Measurements from ENCODE around the gene MTMR2.

Gene MTMR2

GRCh38 chr11:95805869-95806268, 118.0 kb downstream of the MTMR2 start:
- no peak overlapping the region for H3K4me2 ChIP-seq (ENCODE audit: insufficient read depth, low read length, poor library complexity, severe bottlenecking)
- peaks cover 17 to 67% of the 10 kb centered on the region in 2 donors for H3K36me3 ChIP-seq (replicated peaks in 1 of 2; ENCODE audit: control insufficient read depth in 2 of 2, insufficient read depth in 2 of 2, low read length in 2 of 2)
- H3K14ac ChIP-seq (ENCODE audit: low read length): no peak overlapping the region
- H4K8ac ChIP-seq (ENCODE audit: low read depth, low read length): no peak overlapping the region
- H2AFZ ChIP-seq (ENCODE audit: low read length): no peak overlapping the region
- no peak overlapping the region for H2BK120ac ChIP-seq (ENCODE audit: low read depth, low read length)
- no peak overlapping the region for H3K23ac ChIP-seq (ENCODE audit: low read depth, low read length, poor library complexity)
- H3K9me3 ChIP-seq (replicated peaks in 1 of 2; ENCODE audit: control insufficient read depth in 2 of 2, insufficient read depth in 1 of 2, low read depth in 1 of 2, low read length in 2 of 2): peaks cover 4 to 34% of the 10 kb centered on the region in 2 donors
- no peak overlapping the region for H3K18ac ChIP-seq (ENCODE audit: low read length)
- H2BK15ac ChIP-seq (ENCODE audit: low read length): no peak overlapping the region
- no peak overlapping the region for H2AK5ac ChIP-seq (ENCODE audit: low read depth, low read length)
- no peaks in the 10 kb centered on the region for H3K4me1 ChIP-seq (ENCODE audit: control insufficient read depth in 2 of 2, insufficient read depth in 1 of 2, low read depth in 1 of 2, low read length in 2 of 2)
- H4K91ac ChIP-seq (ENCODE audit: low read depth, low read length, poor library complexity): no peak overlapping the region
- H3K4me3 ChIP-seq (ENCODE audit: low read length in 2 of 2): no peak overlapping the region
- H3K4ac ChIP-seq (ENCODE audit: low read length): no peak overlapping the region
- no CpG with 5 or more reads among the region's 2 CpGs for WGBS, 2 donors (ENCODE audit: extremely low coverage in 2 of 2, insufficient read length in 2 of 2, insufficient replicate concordance in 1 of 2)
- no peaks in the 10 kb centered on the region for H3K27me3 ChIP-seq (ENCODE audit: control insufficient read depth in 3 of 3, insufficient read depth in 3 of 3, low read depth in 1 of 3, low read length in 3 of 3)
- no peak overlapping the region for H2BK12ac ChIP-seq (ENCODE audit: low read length)
- no peak overlapping the region for H3K9ac ChIP-seq (ENCODE audit: low read depth, low read length, poor library complexity)
- no peaks in the 10 kb centered on the region for H3K79me1 ChIP-seq (ENCODE audit: low read depth, low read length)
- no peak overlapping the region for H2BK5ac ChIP-seq (ENCODE audit: low read length)
- no peak for DNase-seq (ENCODE audit: low spot score)
- H3K27ac ChIP-seq (replicated peaks; ENCODE audit: low read length): no peak overlapping the region

GRCh38 chr11:95803973-95804372, 119.9 kb downstream of the MTMR2 start:
- no peaks in the 10 kb centered on the region for H3K4me1 ChIP-seq (ENCODE audit: control insufficient read depth in 2 of 2, insufficient read depth in 1 of 2, low read depth in 1 of 2, low read length in 2 of 2)
- no peak for DNase-seq (ENCODE audit: low spot score)
- H3K79me1 ChIP-seq (ENCODE audit: low read depth, low read length): no peaks in the 10 kb centered on the region
- H3K14ac ChIP-seq (ENCODE audit: low read length): no peak overlapping the region
- no peak overlapping the region for H4K8ac ChIP-seq (ENCODE audit: low read depth, low read length)
- no peaks in the 10 kb centered on the region for H3K27me3 ChIP-seq (ENCODE audit: control insufficient read depth in 3 of 3, insufficient read depth in 3 of 3, low read depth in 1 of 3, low read length in 3 of 3)
- no peak overlapping the region for H2BK12ac ChIP-seq (ENCODE audit: low read length)
- no peak overlapping the region for H3K23ac ChIP-seq (ENCODE audit: low read depth, low read length, poor library complexity)
- H3K18ac ChIP-seq (ENCODE audit: low read length): no peak overlapping the region
- WGBS, 2 donors (ENCODE audit: extremely low coverage in 2 of 2, insufficient read length in 2 of 2, insufficient replicate concordance in 1 of 2): no CpG with 5 or more reads among the region's 2 CpGs
- H3K36me3 ChIP-seq (replicated peaks in 1 of 2; ENCODE audit: control insufficient read depth in 2 of 2, insufficient read depth in 2 of 2, low read length in 2 of 2): peaks cover 17 to 86% of the 10 kb centered on the region in 2 donors
- no peak overlapping the region for H2BK15ac ChIP-seq (ENCODE audit: low read length)
- no peak overlapping the region for H3K4me2 ChIP-seq (ENCODE audit: insufficient read depth, low read length, poor library complexity, severe bottlenecking)
- no peak overlapping the region for H3K9ac ChIP-seq (ENCODE audit: low read depth, low read length, poor library complexity)
- H4K91ac ChIP-seq (ENCODE audit: low read depth, low read length, poor library complexity): no peak overlapping the region
- H2AFZ ChIP-seq (ENCODE audit: low read length): no peak overlapping the region
- no peak overlapping the region for H3K4me3 ChIP-seq (ENCODE audit: low read length in 2 of 2)
- no peak overlapping the region for H2BK120ac ChIP-seq (ENCODE audit: low read depth, low read length)
- H3K27ac ChIP-seq (replicated peaks; ENCODE audit: low read length): no peak overlapping the region
- no peak overlapping the region for H3K4ac ChIP-seq (ENCODE audit: low read length)
- no peak overlapping the region for H2BK5ac ChIP-seq (ENCODE audit: low read length)
- no peak overlapping the region for H2AK5ac ChIP-seq (ENCODE audit: low read depth, low read length)
- peaks cover 4 to 34% of the 10 kb centered on the region in 2 donors for H3K9me3 ChIP-seq (replicated peaks in 1 of 2; ENCODE audit: control insufficient read depth in 2 of 2, insufficient read depth in 1 of 2, low read depth in 1 of 2, low read length in 2 of 2)

- no peak overlapping the region for H3K9ac ChIP-seq (ENCODE audit: low read depth, low read length, poor library complexity)
- H2BK5ac ChIP-seq (ENCODE audit: low read length): no peak overlapping the region
- no peak overlapping the region for H3K14ac ChIP-seq (ENCODE audit: low read length)
- H3K23ac ChIP-seq (ENCODE audit: low read depth, low read length, poor library complexity): no peak overlapping the region
- H3K18ac ChIP-seq (ENCODE audit: low read length): no peak overlapping the region
- no peak overlapping the region for H2BK15ac ChIP-seq (ENCODE audit: low read length)
- H4K91ac ChIP-seq (ENCODE audit: low read depth, low read length, poor library complexity): no peak overlapping the region
- H2AK5ac ChIP-seq (ENCODE audit: low read depth, low read length): no peak overlapping the region
- H2BK12ac ChIP-seq (ENCODE audit: low read length): no peak overlapping the region
- no peak overlapping the region for H2BK120ac ChIP-seq (ENCODE audit: low read depth, low read length)
- no peak overlapping the region for H4K8ac ChIP-seq (ENCODE audit: low read depth, low read length)
- no peak overlapping the region for H3K4me3 ChIP-seq (ENCODE audit: low read length in 2 of 2)
- H3K9me3 ChIP-seq (replicated peaks in 1 of 2; ENCODE audit: control insufficient read depth in 2 of 2, insufficient read depth in 1 of 2, low read depth in 1 of 2, low read length in 2 of 2): peaks cover 4 to 34% of the 10 kb centered on the region in 2 donors
- no peak overlapping the region for H2AFZ ChIP-seq (ENCODE audit: low read length)
- no peaks in the 10 kb centered on the region for H3K79me1 ChIP-seq (ENCODE audit: low read depth, low read length)
- no peak overlapping the region for H3K27ac ChIP-seq (replicated peaks; ENCODE audit: low read length)
- H3K36me3 ChIP-seq (replicated peaks in 1 of 2; ENCODE audit: control insufficient read depth in 2 of 2, insufficient read depth in 2 of 2, low read length in 2 of 2): peaks cover 17 to 95% of the 10 kb centered on the region in 2 donors
- no peaks in the 10 kb centered on the region for H3K27me3 ChIP-seq (ENCODE audit: control insufficient read depth in 3 of 3, insufficient read depth in 3 of 3, low read depth in 1 of 3, low read length in 3 of 3)
- H3K4me2 ChIP-seq (ENCODE audit: insufficient read depth, low read length, poor library complexity, severe bottlenecking): no peak overlapping the region
- no peak overlapping the region for H3K4ac ChIP-seq (ENCODE audit: low read length)
- no peak for DNase-seq (ENCODE audit: low spot score)
- no CpG with 5 or more reads among the region's 1 CpG for WGBS, 2 donors (ENCODE audit: extremely low coverage in 2 of 2, insufficient read length in 2 of 2, insufficient replicate concordance in 1 of 2)
- H3K4me1 ChIP-seq (ENCODE audit: control insufficient read depth in 2 of 2, insufficient read depth in 1 of 2, low read depth in 1 of 2, low read length in 2 of 2): no peaks in the 10 kb centered on the region
Observed at GRCh38 chr11:95802806-95803205, 121.1 kb downstream of the MTMR2 start.

GRCh38 chr11:95800438-95800837, 123.5 kb downstream of the MTMR2 start:
- Histone ChIP-seq H4K91ac (ENCODE audit: low read depth, low read length, poor library complexity) (no peak overlapping the region), H3K36me3 (replicated peaks in 1 of 2; ENCODE audit: control insufficient read depth in 2 of 2, insufficient read depth in 2 of 2, low read length in 2 of 2) (peaks cover 8 to 90% of the 10 kb centered on the region in 2 donors), H3K27me3 (ENCODE audit: control insufficient read depth in 3 of 3, insufficient read depth in 3 of 3, low read depth in 1 of 3, low read length in 3 of 3) (no peaks in the 10 kb centered on the region), H3K23ac (ENCODE audit: low read depth, low read length, poor library complexity) (no peak overlapping the region), H2AK5ac (ENCODE audit: low read depth, low read length) (no peak overlapping the region), H3K18ac (ENCODE audit: low read length) (no peak overlapping the region), H3K79me1 (ENCODE audit: low read depth, low read length) (no peaks in the 10 kb centered on the region), H3K27ac (replicated peaks; ENCODE audit: low read length) (no peak overlapping the region), H2AFZ (ENCODE audit: low read length) (no peak overlapping the region), H2BK12ac (ENCODE audit: low read length) (no peak overlapping the region), H3K4me3 (ENCODE audit: low read length in 2 of 2) (no peak overlapping the region), H3K14ac (ENCODE audit: low read length) (no peak overlapping the region), H3K9ac (ENCODE audit: low read depth, low read length, poor library complexity) (no peak overlapping the region), H2BK5ac (ENCODE audit: low read length) (no peak overlapping the region), H4K8ac (ENCODE audit: low read depth, low read length) (no peak overlapping the region), H3K4me2 (ENCODE audit: insufficient read depth, low read length, poor library complexity, severe bottlenecking) (no peak overlapping the region), H3K4me1 (ENCODE audit: control insufficient read depth in 2 of 2, insufficient read depth in 1 of 2, low read depth in 1 of 2, low read length in 2 of 2) (no peaks in the 10 kb centered on the region), H2BK15ac (ENCODE audit: low read length) (no peak overlapping the region), H3K9me3 (replicated peaks in 1 of 2; ENCODE audit: control insufficient read depth in 2 of 2, insufficient read depth in 1 of 2, low read depth in 1 of 2, low read length in 2 of 2) (peaks cover 0 to 12% of the 10 kb centered on the region in 2 donors), H2BK120ac (ENCODE audit: low read depth, low read length) (no peak overlapping the region), H3K4ac (ENCODE audit: low read length) (no peak overlapping the region)
- DNase-seq (ENCODE audit: low spot score): no peak
- no CpG with 5 or more reads among the region's 12 CpGs for WGBS, 2 donors (ENCODE audit: extremely low coverage in 2 of 2, insufficient read length in 2 of 2, insufficient replicate concordance in 1 of 2)
